GM13977 (cell line): ENCODE data around the gene SLU7.

Experiments used
- DNase-seq: peaks from one replicate; pipeline ENCODE4 v3.0.0; 2012; ENCODE audit warnings: low spot score
- in situ Hi-C: fragments of 300-500 bp; cut with MboI; formaldehyde crosslinking; loops from one replicate; pipeline ENCODE4 v1.12.0; 2022; ENCODE audit warnings: low sequenced_read_pairs, low pct_unique_long_range_greater_than_20kb, mixed read lengths, inconsistent platforms; ENCODE audit not compliant: unreplicated experiment
- TF ChIP-seq, protein P1 (sequence below): IDR thresholded peaks from 2 replicates; pipeline ENCODE4 v1.5.1; 2012; ENCODE audit warnings: mild to moderate bottlenecking, control low read depth; ENCODE audit not compliant: insufficient read depth; ENCODE audit errors: extremely low read depth, missing control alignments

SLU7 gene

GRCh38 chr5:160463740-160464465 is 45.0 kb upstream of the SLU7 start:
- no peak for DNase-seq
- TF ChIP-seq, protein P1, sequence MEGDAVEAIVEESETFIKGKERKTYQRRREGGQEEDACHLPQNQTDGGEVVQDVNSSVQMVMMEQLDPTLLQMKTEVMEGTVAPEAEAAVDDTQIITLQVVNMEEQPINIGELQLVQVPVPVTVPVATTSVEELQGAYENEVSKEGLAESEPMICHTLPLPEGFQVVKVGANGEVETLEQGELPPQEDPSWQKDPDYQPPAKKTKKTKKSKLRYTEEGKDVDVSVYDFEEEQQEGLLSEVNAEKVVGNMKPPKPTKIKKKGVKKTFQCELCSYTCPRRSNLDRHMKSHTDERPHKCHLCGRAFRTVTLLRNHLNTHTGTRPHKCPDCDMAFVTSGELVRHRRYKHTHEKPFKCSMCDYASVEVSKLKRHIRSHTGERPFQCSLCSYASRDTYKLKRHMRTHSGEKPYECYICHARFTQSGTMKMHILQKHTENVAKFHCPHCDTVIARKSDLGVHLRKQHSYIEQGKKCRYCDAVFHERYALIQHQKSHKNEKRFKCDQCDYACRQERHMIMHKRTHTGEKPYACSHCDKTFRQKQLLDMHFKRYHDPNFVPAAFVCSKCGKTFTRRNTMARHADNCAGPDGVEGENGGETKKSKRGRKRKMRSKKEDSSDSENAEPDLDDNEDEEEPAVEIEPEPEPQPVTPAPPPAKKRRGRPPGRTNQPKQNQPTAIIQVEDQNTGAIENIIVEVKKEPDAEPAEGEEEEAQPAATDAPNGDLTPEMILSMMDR: no peak
- in situ Hi-C loops: no loop called here

DNA sequence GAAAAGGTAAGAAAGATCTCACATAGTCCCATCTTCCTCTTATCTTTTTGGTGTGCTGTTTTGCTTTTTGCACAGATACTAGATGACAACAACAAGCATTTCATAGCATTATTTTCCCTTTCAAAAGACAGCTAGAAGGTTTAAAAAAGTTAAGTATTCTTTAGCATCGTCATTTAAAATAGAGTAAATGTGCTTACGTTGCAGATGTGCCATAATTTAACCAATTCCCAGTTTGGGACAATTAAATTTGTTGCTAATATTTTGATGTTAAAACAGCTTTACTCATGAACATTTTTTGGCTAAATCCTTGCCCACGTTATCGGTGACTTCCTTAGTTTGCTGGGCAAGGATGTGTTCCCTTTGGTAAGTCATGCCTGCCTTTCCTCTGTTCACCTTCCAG is 44.3 kb upstream of the SLU7 start:
- TF ChIP-seq, protein P1: no peak
- in situ Hi-C loops: no loop called here
- no peak for DNase-seq

- DNase-seq: no peak
- in situ Hi-C loops: no loop called here
- TF ChIP-seq, protein P1: no peak
These were observed 43.3 kb upstream of the SLU7 start for GRCh38 chr5:160462167-160462566.

DNA sequence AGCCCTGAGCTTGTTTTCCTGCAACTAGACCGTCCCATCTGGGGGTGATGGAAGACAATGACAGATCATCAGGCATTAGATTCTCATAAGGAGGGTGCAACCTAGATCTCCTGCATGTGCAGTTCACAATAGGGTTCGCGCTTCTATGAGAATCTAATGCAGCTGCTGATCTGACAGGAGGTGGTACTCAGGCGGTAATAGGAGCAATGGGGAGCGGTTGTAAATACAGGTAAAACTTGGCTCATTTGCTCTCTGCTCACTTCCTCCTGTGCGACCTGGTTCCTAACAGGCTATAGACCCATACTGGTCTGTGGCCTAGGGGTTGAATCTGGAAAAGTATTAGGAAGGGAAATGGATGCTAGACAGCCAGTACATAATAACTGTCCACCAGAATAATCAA is 42.5 kb upstream of the SLU7 start:
- DNase-seq: no peak
- TF ChIP-seq, protein P1: no peak

DNA sequence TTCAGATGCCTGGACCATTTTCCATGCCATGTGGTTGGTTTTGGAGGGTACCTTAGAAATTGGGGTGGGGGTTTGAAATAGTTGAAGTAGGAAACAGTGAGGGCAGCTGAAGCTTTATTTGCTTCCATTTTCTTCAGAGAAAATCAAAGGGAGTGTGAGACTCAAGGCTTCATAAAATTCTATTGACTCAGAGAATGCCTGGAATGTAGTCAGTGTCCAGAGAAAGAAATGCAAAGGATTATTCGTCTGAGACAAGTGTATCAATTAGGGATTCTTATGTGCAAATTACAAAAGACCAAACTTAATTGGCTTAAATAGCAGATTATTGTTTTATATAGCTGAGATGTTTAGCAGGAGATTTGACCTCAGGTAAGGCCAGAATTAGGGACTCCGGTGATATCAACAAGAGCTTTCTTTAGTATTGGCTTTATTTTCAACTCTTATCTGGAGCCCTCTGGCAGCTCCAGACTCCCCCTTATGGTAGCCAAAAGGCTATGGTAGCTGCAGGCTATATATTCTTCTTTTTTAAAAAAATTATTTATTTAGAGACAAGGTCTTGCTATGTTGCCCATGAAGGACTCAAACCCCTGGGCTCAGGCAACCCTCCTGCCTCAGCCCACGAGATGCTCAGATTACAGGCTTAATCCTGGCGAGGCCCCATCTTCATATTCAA is 41.6 kb upstream of the SLU7 start:
- TF ChIP-seq, protein P1: peak; percentile 7
- DNase-seq: no peak
- in situ Hi-C loops: no loop called here

More for the DNA sequence above, 42.5 kb upstream of the SLU7 start:
- in situ Hi-C loops: no loop called here

DNA sequence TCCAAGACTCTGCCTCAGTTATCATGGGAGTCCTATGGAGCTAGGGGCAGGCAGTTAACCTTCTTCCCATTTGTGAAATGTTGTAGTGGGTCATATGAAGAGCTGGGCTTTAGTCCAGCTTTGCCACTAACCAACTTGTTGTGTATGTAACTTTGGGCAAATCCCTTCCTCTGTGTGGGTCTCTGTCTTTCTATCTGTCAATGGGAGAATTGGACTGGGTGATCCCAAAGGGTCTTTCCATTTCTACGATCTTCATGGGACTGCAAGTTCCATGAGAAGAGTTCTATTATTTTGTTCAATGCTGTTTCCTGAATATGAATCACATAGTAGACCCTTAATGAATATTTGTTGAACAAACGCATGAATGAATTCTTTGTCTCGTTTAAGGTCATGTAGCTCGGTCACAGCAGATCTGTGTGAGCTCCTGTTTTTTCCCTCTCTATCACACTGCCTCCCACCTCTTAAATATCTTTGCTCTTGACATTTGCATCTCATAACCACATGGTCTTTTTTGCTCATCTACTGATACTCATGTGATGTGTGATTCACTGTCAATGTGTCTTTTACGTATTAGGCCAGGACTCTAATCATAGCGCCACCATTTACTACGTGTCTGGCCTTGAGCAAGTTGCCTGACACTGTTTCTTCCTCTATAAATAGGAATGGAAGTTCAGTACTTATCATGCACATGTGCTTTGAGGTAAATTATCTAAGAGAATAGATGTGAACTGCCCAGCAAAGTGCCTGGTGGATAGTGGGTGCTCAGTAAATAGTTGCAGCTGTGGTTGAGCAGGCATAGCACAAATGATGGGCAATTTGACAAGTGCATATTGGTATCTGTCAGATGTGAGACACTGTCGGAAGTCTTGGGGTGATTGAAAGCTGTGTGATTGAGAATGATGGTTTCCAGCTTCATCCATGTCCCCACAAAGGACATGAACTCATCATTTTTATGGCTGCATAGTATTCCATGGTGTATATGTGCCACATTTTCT is 40.2 kb upstream of the SLU7 start:
- peak; percentile 48 for DNase-seq
- in situ Hi-C loops: no loop called here
- TF ChIP-seq, protein P1: no peak
